HUES6 (cell line): Measurements from ENCODE around the gene METAP1D.
"Not testable (repeated sequence)": the region's sequence is repeated elsewhere in the genome, so short reads cannot be mapped to it uniquely, and the experiment has no call there.

Source experiments
- H3K27ac ChIP-seq: 2 replicates; pipeline ENCODE4 v1.7.0; 2013; ENCODE audit warnings: low read depth, mild to moderate bottlenecking, low read length, inconsistent platforms
- H3K27me3 ChIP-seq: 2 replicates; pipeline ENCODE4 v1.6.1; 2013; ENCODE audit warnings: low read length; ENCODE audit not compliant: control insufficient read depth, insufficient read depth
- H3K36me3 ChIP-seq: 2 replicates; pipeline ENCODE4 v1.6.1; 2013; ENCODE audit warnings: low read length; ENCODE audit not compliant: control insufficient read depth, insufficient read depth
- H3K4me1 ChIP-seq: 2 replicates; pipeline ENCODE4 v1.6.1; 2013; ENCODE audit warnings: low read length; ENCODE audit not compliant: control insufficient read depth, insufficient read depth
- H3K4me3 ChIP-seq: 2 replicates; pipeline ENCODE4 v1.5.1; 2013; ENCODE audit warnings: low read depth, low read length
- H3K9ac ChIP-seq: one replicate; pipeline ENCODE4 v1.6.1; 2013; ENCODE audit warnings: mild to moderate bottlenecking, low read length
- H3K9me3 ChIP-seq: 2 replicates; pipeline ENCODE4 v1.6.1; 2013; ENCODE audit warnings: low read depth, low read length; ENCODE audit not compliant: control insufficient read depth, insufficient read depth

Gene METAP1D

GRCh38 chr2:171965661-171966060, 34.1 kb upstream of the METAP1D start:
- peaks cover 33% of the 10 kb centered on the region for H3K36me3 ChIP-seq

GRCh38 chr2:171966235-171966634, 33.5 kb upstream of the METAP1D start:
- H3K4me1 ChIP-seq, result no peaks in the 10 kb centered on the region
- H3K27me3 ChIP-seq, result no peaks in the 10 kb centered on the region
- H3K4me3 ChIP-seq, result no peak overlapping the region
- no peaks in the 10 kb centered on the region for H3K9me3 ChIP-seq
- H3K9ac ChIP-seq, result no peak overlapping the region
- H3K27ac ChIP-seq, result no peak overlapping the region
- peaks cover 35% of the 10 kb centered on the region for H3K36me3 ChIP-seq

More at GRCh38 chr2:171965661-171966060, 34.1 kb upstream of the METAP1D start:
- peaks cover 3% of the 10 kb centered on the region; the same call in 1 of the 2 replicates for H3K4me1 ChIP-seq
- H3K27ac ChIP-seq, result no peak overlapping the region
- H3K9ac ChIP-seq, result no peak overlapping the region
- H3K27me3 ChIP-seq, result no peaks in the 10 kb centered on the region
- H3K4me3 ChIP-seq, result no peak overlapping the region
- no peaks in the 10 kb centered on the region for H3K9me3 ChIP-seq

GRCh38 chr2:171966688-171967087, 33.1 kb upstream of the METAP1D start:
- no peaks in the 10 kb centered on the region for H3K4me1 ChIP-seq
- peaks cover 36% of the 10 kb centered on the region for H3K36me3 ChIP-seq
- no peak overlapping the region for H3K27ac ChIP-seq
- no peak overlapping the region for H3K9ac ChIP-seq
- no peaks in the 10 kb centered on the region for H3K27me3 ChIP-seq
- H3K9me3 ChIP-seq, result no peaks in the 10 kb centered on the region
- no peak overlapping the region for H3K4me3 ChIP-seq

- peaks cover 37% of the 10 kb centered on the region for H3K36me3 ChIP-seq
- no peak overlapping the region for H3K27ac ChIP-seq
- H3K9me3 ChIP-seq, result no peaks in the 10 kb centered on the region
- no peak overlapping the region for H3K9ac ChIP-seq
- no peak overlapping the region for H3K4me3 ChIP-seq
- no peaks in the 10 kb centered on the region for H3K27me3 ChIP-seq
- no peaks in the 10 kb centered on the region for H3K4me1 ChIP-seq
Measured at GRCh38 chr2:171968509-171968908, 31.2 kb upstream of the METAP1D start.

GRCh38 chr2:171972329-171972982, 27.3 kb upstream of the METAP1D start:
- Histone ChIP-seq H3K4me1 (no peaks in the 10 kb centered on the region), H3K9me3 (no peaks in the 10 kb centered on the region), H3K36me3 (peaks cover 27% of the 10 kb centered on the region), H3K9ac (no peak overlapping the region), H3K27ac (no peak overlapping the region), H3K27me3 (no peaks in the 10 kb centered on the region), H3K4me3 (no peak overlapping the region)

- H3K9ac ChIP-seq, result no peak overlapping the region
- no peaks in the 10 kb centered on the region for H3K9me3 ChIP-seq
- H3K4me3 ChIP-seq, result no peak overlapping the region
- H3K27me3 ChIP-seq, result no peaks in the 10 kb centered on the region
- peaks cover 57% of the 10 kb centered on the region for H3K36me3 ChIP-seq
- H3K4me1 ChIP-seq, result no peaks in the 10 kb centered on the region
- H3K27ac ChIP-seq, result no peak overlapping the region
Measured at GRCh38 chr2:171979103-171979502, 20.6 kb upstream of the METAP1D start.

- peaks cover 32% of the 10 kb centered on the region for H3K36me3 ChIP-seq
- H3K9me3 ChIP-seq, H3K9ac ChIP-seq, H3K27ac ChIP-seq, H3K4me1 ChIP-seq, H3K4me3 ChIP-seq, H3K27me3 ChIP-seq: not testable (repeated sequence)
Measured at GRCh38 chr2:171983924-171984323, 15.8 kb upstream of the METAP1D start.

- H3K9ac ChIP-seq, result no peak overlapping the region
- H3K27me3 ChIP-seq, result no peaks in the 10 kb centered on the region
- no peak overlapping the region for H3K4me3 ChIP-seq
- H3K27ac ChIP-seq, result no peak overlapping the region
- H3K4me1 ChIP-seq, result no peaks in the 10 kb centered on the region
- H3K36me3 ChIP-seq, result peaks cover 21% of the 10 kb centered on the region
- no peaks in the 10 kb centered on the region for H3K9me3 ChIP-seq
Measured at GRCh38 chr2:171985076-171985475, 14.7 kb upstream of the METAP1D start.

- Histone ChIP-seq H3K36me3 (peaks cover 9% of the 10 kb centered on the region), H3K27me3 (no peaks in the 10 kb centered on the region), H3K9me3 (no peaks in the 10 kb centered on the region), H3K4me3 (no peak overlapping the region), H3K4me1 (no peaks in the 10 kb centered on the region), H3K27ac (no peak overlapping the region), H3K9ac (no peak overlapping the region)
Measured at GRCh38 chr2:171986778-171987177, 13.0 kb upstream of the METAP1D start.

GRCh38 chr2:171991027-171991426, 8.7 kb upstream of the METAP1D start:
- no peak overlapping the region for H3K27ac ChIP-seq
- no peaks in the 10 kb centered on the region for H3K27me3 ChIP-seq
- H3K9me3 ChIP-seq, result no peaks in the 10 kb centered on the region
- H3K4me3 ChIP-seq, result no peak overlapping the region
- no peaks in the 10 kb centered on the region for H3K36me3 ChIP-seq
- no peaks in the 10 kb centered on the region for H3K4me1 ChIP-seq
- H3K9ac ChIP-seq, result no peak overlapping the region

- Histone ChIP-seq H3K36me3 (no peaks in the 10 kb centered on the region), H3K27me3 (peaks cover 18% of the 10 kb centered on the region), H3K9me3 (no peaks in the 10 kb centered on the region), H3K9ac (no peak overlapping the region), H3K27ac (no peak overlapping the region), H3K4me3 (no peak overlapping the region), H3K4me1 (no peaks in the 10 kb centered on the region)
Measured at GRCh38 chr2:171995586-171995985, 4.2 kb upstream of the METAP1D start.
